ENCODE data around the gene TRMT112. TPM values are rescaled to one million over a fixed set of nuclear protein-coding genes. Genes with fewer than 3 reads are reported as not detected.

Gene TRMT112
- total RNA-seq, 3 donors from 2014 or later, result 206 to 266 (median 262) TPM

DNA sequence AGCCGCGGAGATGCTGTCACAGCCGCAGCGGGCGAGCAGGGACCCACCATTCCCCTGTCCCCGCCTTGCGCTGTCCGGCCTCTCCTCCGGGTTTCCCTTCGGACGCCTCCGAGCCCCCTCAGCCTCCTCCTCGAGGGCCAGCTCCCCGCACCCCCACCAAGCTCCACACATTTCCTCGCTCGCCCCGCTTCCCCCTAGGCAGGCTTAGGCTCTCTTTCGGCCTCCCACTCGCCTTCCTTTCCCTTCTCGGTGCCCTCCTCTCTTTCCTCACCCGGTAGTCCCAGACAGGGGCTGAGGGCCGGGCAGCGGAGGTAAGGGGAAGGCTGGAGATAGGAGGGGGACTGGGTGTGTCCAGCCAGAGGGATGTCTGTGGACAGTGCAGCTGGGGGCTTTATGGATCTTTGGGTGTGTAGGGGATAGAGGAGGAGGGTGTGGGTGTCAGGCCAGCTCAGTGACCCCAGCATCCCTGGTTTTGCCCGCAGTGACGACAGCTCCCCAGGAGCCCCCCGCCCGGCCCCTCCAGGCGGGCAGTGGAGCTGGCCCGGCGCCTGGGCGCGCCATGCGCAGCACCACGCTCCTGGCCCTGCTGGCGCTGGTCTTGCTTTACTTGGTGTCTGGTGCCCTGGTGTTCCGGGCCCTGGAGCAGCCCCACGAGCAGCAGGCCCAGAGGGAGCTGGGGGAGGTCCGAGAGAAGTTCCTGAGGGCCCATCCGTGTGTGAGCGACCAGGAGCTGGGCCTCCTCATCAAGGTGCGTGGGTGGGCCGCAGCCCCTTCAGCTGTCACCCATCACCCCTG, 24.7 kb downstream of the TRMT112 start:
- Histone ChIP-seq H3K4me1 (peaks cover 10 to 14% of the 10 kb centered on the region in 2 donors), H3K27ac (no peak overlapping the region), H3K9me3 (no peaks in the 10 kb centered on the region), H3K27me3 (peaks cover 8 to 41% of the 10 kb centered on the region in 2 donors), H3K36me3 (no peaks in the 10 kb centered on the region), H3K4me3 (peak overlapping the region; percentile 31 to 64 (median 50))
- intact Hi-C loops (cut with DNase I; ENCODE audit: low total_unique reads), result no loop called here
- TF ChIP-seq CTCF (IDR thresholded peaks at IDR 0.05) (no peak), POLR2A (IDR thresholded peaks at IDR 0.05) (no peak), POLR2AphosphoS5 (IDR thresholded peaks at IDR 0.05) (no peak)
- DNase-seq (ENCODE audit: low spot score in 2 of 2), result no peak

- peaks cover 8 to 33% of the 10 kb centered on the region in 2 donors for H3K27me3 ChIP-seq
- peak overlapping the region; percentile 31 to 64 (median 50) for H3K4me3 ChIP-seq
- no peak for TF ChIP-seq POLR2AphosphoS5 (IDR thresholded peaks at IDR 0.05)
- no peak for TF ChIP-seq POLR2A (IDR thresholded peaks at IDR 0.05)
- TF ChIP-seq CTCF (IDR thresholded peaks at IDR 0.05), result no peak
Measured at GRCh38 chr11:64291752-64292459, 25.5 kb downstream of the TRMT112 start.

DNA sequence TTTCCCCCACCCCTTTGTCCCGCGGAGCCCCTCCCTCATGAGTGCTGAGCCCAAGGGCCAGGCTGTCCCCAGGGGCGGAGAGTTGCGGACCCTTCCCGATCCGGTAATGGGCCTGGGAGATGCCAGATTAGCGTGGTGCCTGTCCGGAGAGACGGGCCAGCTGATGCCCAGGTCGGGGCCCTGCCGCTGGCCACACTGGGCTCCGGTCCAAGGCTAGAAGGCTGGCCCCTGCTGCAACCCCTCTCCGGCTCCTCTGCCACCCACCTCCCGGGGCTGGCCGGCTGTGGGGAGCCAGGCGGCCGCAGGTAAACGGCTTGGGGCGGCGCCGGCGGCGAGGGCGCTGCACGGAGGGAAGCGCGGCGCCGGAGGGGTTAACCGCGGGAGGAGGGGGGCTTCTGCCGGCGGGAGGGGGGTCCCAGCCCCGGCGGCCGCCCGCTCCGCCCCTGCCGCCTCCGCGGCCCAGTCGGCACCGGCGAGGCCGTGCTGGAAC, 26.1 kb downstream of the TRMT112 start, which contains the start of gene KCNK4:
TSS of gene KCNK4 (plus strand) at position 41 of the 490 bp plus-strand sequence. CDS start 1,717 bp downstream, outside the sequence.
- no peaks in the 10 kb centered on the region for H3K36me3 ChIP-seq
- intact Hi-C loops (cut with DNase I; ENCODE audit: low total_unique reads), result no loop called here
- H3K27ac ChIP-seq, result no peak within 1 kb of the TSS
- no peak for DNase-seq (ENCODE audit: low spot score in 2 of 2)
- H3K27me3 ChIP-seq, result peaks cover 8 to 27% of the 10 kb centered on the region in 2 donors
- no peaks in the 10 kb centered on the region for H3K9me3 ChIP-seq
- TF ChIP-seq POLR2A (IDR thresholded peaks at IDR 0.05), result no peak
- no peak for TF ChIP-seq POLR2AphosphoS5 (IDR thresholded peaks at IDR 0.05)
- TF ChIP-seq CTCF (IDR thresholded peaks at IDR 0.05), result no peak
- H3K4me3 ChIP-seq, result peak within 1 kb of the TSS; percentile 31 to 64 (median 50)
- H3K4me1 ChIP-seq, result peaks cover 14 to 15% of the 10 kb centered on the region in 2 donors

More at GRCh38 chr11:64291752-64292459, 25.5 kb downstream of the TRMT112 start:
- Histone ChIP-seq H3K4me1 (peaks cover 10 to 14% of the 10 kb centered on the region in 2 donors), H3K27ac (no peak overlapping the region), H3K36me3 (no peaks in the 10 kb centered on the region), H3K9me3 (no peaks in the 10 kb centered on the region)
- no peak for DNase-seq (ENCODE audit: low spot score in 2 of 2)
- intact Hi-C loops (cut with DNase I; ENCODE audit: low total_unique reads), result no loop called here

DNA sequence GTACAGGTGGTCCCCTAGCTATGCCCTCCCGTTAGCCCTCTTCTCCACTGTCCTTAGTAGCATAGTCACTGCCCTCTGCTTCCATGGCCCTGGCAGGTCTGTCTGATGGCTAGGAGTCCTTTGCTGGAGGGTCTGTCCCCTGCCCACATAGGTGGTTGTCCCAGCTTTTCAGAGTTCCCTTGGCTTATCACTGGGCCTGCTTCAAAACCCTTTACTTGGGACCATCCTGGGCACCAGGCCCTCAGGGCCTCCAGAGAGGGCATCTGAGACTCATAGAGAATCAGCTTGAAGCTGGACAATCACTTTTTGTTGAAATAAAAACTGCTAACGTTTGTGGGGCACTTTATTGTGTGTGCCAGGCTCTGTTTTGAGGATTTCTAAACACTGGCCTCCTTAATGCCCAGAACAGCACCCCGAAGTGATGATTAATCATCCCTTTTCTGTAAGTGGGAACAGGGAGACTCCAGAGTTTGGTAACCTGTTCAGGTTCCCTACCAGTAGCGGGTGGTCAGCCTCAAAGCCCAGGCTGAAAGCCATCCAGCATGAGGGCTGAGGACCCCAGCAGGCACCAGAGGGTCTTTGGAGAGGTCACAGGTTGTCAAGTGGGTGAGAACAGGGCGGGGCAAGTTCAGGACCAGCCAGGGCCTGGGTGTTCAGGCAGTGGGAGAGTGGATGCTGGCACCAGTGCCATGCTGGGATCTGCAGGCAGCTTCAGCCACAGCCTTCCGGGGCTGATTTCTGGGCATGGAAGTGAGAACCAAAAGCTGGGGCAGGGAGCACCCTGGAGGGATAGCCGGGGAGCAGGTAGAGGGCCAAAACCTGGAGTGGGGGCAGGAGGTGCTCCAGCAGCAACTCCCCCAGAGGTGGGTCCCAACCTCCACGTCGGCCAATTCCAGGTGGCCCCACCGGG, 26.8 kb downstream of the TRMT112 start:
- H3K27ac ChIP-seq, result no peak overlapping the region
- peak overlapping the region in 1 of 3 donors; percentile 64 for H3K4me3 ChIP-seq
- intact Hi-C loops (cut with DNase I; ENCODE audit: low total_unique reads), result no loop called here
- H3K36me3 ChIP-seq, result no peaks in the 10 kb centered on the region
- DNase-seq (ENCODE audit: low spot score in 2 of 2), result no peak
- H3K27me3 ChIP-seq, result peaks cover 8 to 26% of the 10 kb centered on the region in 2 donors
- no peak for TF ChIP-seq POLR2AphosphoS5 (IDR thresholded peaks at IDR 0.05)
- TF ChIP-seq POLR2A (IDR thresholded peaks at IDR 0.05), result no peak
- TF ChIP-seq CTCF (IDR thresholded peaks at IDR 0.05), result no peak
- H3K9me3 ChIP-seq, result no peaks in the 10 kb centered on the region
- H3K4me1 ChIP-seq, result peaks cover 14 to 17% of the 10 kb centered on the region in 2 donors
